ES-I3 (cell line): ENCODE data around the gene HSPB8.

Experiments used
- H3K36me3 ChIP-seq: 2 replicates; pipeline ENCODE4 v1.6.1; 2013; ENCODE audit warnings: mild to moderate bottlenecking, low read length, control low read depth, moderate library complexity; ENCODE audit not compliant: insufficient read depth
- H3K4me1 ChIP-seq: 2 replicates; pipeline ENCODE4 v1.6.1; 2013; ENCODE audit warnings: mild to moderate bottlenecking, control low read depth, low read length; ENCODE audit not compliant: insufficient read depth
- H3K9ac ChIP-seq: 2 replicates; pipeline ENCODE4 v1.6.1; 2013; ENCODE audit warnings: low read depth, mild to moderate bottlenecking, low read length, moderate library complexity
- H3K9me3 ChIP-seq: 2 replicates; pipeline ENCODE4 v1.6.1; 2013; ENCODE audit warnings: mild to moderate bottlenecking, low read length, moderate library complexity; ENCODE audit not compliant: control insufficient read depth, insufficient read depth

Gene HSPB8

GRCh38 chr12:119236372-119236771 is 57.6 kb downstream of the HSPB8 start:
- no peaks in the 10 kb centered on the region for H3K36me3 ChIP-seq
- H3K4me1 ChIP-seq = peaks cover 21% of the 10 kb centered on the region
- H3K9ac ChIP-seq = no peak overlapping the region
- no peaks in the 10 kb centered on the region for H3K9me3 ChIP-seq

- Histone ChIP-seq H3K9ac (no peak overlapping the region), H3K4me1 (peaks cover 21% of the 10 kb centered on the region), H3K36me3 (no peaks in the 10 kb centered on the region), H3K9me3 (no peaks in the 10 kb centered on the region)
Observed at GRCh38 chr12:119239040-119239439, 60.3 kb downstream of the HSPB8 start.

GRCh38 chr12:119241049-119241448 is 62.3 kb downstream of the HSPB8 start:
- Histone ChIP-seq H3K9ac (no peak overlapping the region), H3K36me3 (no peaks in the 10 kb centered on the region), H3K9me3 (no peaks in the 10 kb centered on the region), H3K4me1 (peaks cover 12% of the 10 kb centered on the region; the same call in 1 of the 2 replicates)

- H3K9ac ChIP-seq = no peak overlapping the region
- peaks cover 5% of the 10 kb centered on the region; the same call in 1 of the 2 replicates for H3K4me1 ChIP-seq
- H3K9me3 ChIP-seq = no peaks in the 10 kb centered on the region
- no peaks in the 10 kb centered on the region for H3K36me3 ChIP-seq
Observed at GRCh38 chr12:119241580-119242169, 62.9 kb downstream of the HSPB8 start.
